Measurements from ENCODE around the gene LTF. TPM values are rescaled to one million over a fixed set of nuclear protein-coding genes. Genes with fewer than 3 reads are reported as not detected.

LTF gene
- total and polyA plus RNA-seq, 9 of the 15 experiments (the other 6 are each of a cell fraction or from before 2014, with no cell fraction given): 0.07 TPM; not detected in 8

GRCh38 chr3:46386205-46386604, 78.5 kb downstream of the LTF start (continued):
- TF ChIP-seq ZNF766 (CRISPR knock-in tag; conservative IDR thresholded peaks at IDR 0.05) (0 out of 2 replicates have a peak, but pooled peaks have one; percentile 37), TEAD1 (CRISPR knock-in tag; IDR thresholded peaks at IDR 0.05) (peak in 1 of 2 experiments; percentile 78; a peak in 1 of 4 replicates), MTA1 (IDR thresholded peaks at IDR 0.05; ENCODE audit: borderline replicate concordance) (peak; percentile 45; the same call in 1 of the 2 replicates), RNF2 (IDR thresholded peaks at IDR 0.05) (peak; percentile 55; the same call in 1 of the 2 replicates), ZEB2 (IDR thresholded peaks at IDR 0.05) (peak; percentile 74), EP400 (IDR thresholded peaks at IDR 0.05) (no peak), TEAD4 (IDR thresholded peaks at IDR 0.05; ENCODE audit: low read length) (peak; percentile 62; the same call in 1 of the 2 replicates), TEAD4 (CRISPR knock-in tag; IDR thresholded peaks at IDR 0.05; ENCODE audit: borderline replicate concordance) (no peak), CREB1 (IDR thresholded peaks at IDR 0.05) (no peak), CREB1 (CRISPR knock-in tag; IDR thresholded peaks at IDR 0.05) (peak; percentile 45; the same call in 1 of the 2 replicates), JUN (IDR thresholded peaks at IDR 0.05; ENCODE audit: borderline replicate concordance, low read depth, low read length) (peak; percentile 60; the same call in 1 of the 2 replicates), JUN (CRISPR knock-in tag; IDR thresholded peaks at IDR 0.05; ENCODE audit: borderline replicate concordance) (no peak), REST (IDR thresholded peaks at IDR 0.05; ENCODE audit: borderline replicate concordance) (peak; percentile 56), REST (CRISPR knock-in tag; IDR thresholded peaks at IDR 0.05; ENCODE audit: low read depth) (no peak), ZSCAN29 (IDR thresholded peaks at IDR 0.05) (no peak)
- TF ChIP-seq, protein P1, sequence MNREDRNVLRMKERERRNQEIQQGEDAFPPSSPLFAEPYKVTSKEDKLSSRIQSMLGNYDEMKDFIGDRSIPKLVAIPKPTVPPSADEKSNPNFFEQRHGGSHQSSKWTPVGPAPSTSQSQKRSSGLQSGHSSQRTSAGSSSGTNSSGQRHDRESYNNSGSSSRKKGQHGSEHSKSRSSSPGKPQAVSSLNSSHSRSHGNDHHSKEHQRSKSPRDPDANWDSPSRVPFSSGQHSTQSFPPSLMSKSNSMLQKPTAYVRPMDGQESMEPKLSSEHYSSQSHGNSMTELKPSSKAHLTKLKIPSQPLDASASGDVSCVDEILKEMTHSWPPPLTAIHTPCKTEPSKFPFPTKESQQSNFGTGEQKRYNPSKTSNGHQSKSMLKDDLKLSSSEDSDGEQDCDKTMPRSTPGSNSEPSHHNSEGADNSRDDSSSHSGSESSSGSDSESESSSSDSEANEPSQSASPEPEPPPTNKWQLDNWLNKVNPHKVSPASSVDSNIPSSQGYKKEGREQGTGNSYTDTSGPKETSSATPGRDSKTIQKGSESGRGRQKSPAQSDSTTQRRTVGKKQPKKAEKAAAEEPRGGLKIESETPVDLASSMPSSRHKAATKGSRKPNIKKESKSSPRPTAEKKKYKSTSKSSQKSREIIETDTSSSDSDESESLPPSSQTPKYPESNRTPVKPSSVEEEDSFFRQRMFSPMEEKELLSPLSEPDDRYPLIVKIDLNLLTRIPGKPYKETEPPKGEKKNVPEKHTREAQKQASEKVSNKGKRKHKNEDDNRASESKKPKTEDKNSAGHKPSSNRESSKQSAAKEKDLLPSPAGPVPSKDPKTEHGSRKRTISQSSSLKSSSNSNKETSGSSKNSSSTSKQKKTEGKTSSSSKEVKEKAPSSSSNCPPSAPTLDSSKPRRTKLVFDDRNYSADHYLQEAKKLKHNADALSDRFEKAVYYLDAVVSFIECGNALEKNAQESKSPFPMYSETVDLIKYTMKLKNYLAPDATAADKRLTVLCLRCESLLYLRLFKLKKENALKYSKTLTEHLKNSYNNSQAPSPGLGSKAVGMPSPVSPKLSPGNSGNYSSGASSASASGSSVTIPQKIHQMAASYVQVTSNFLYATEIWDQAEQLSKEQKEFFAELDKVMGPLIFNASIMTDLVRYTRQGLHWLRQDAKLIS (CRISPR knock-in tag; IDR thresholded peaks at IDR 0.05): 0 out of 2 replicates have a peak, but pooled peaks have one; percentile 26

Measured in K562 (cell line).